ENCODE data around the gene PTPRJ.
A peak's percentile ranks its signal among the peaks of the same experiment; 100 is the strongest.

DNA sequence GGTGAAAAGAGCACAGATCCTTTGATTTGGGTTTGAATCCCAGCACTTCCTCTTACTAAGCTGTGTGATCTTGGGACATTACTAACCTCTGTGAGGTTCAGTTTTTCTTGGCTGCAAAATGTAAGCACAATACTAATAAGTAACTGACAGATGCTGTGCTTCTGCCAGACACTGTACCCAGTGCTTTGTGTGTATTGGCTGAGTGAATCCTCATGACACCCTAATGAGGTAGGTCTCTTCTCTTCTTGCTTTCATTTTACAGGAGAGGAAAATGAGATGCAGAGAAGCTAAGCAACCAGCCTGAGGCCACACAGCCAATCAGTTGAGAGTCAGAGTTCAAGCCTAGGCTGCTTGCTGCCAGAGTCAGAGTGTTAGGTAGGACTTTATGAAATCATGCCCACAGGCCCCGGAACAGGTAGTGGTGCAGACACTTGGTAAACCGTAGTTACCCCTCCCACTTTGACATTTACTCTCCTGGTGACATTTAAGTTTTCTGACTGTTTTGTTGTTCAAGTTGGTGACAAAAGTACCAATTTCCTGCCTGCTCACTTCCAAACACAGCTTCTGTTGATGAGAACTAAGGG lies 21.2 kb downstream of the PTPRJ start:
- TF ChIP-seq, protein P1, sequence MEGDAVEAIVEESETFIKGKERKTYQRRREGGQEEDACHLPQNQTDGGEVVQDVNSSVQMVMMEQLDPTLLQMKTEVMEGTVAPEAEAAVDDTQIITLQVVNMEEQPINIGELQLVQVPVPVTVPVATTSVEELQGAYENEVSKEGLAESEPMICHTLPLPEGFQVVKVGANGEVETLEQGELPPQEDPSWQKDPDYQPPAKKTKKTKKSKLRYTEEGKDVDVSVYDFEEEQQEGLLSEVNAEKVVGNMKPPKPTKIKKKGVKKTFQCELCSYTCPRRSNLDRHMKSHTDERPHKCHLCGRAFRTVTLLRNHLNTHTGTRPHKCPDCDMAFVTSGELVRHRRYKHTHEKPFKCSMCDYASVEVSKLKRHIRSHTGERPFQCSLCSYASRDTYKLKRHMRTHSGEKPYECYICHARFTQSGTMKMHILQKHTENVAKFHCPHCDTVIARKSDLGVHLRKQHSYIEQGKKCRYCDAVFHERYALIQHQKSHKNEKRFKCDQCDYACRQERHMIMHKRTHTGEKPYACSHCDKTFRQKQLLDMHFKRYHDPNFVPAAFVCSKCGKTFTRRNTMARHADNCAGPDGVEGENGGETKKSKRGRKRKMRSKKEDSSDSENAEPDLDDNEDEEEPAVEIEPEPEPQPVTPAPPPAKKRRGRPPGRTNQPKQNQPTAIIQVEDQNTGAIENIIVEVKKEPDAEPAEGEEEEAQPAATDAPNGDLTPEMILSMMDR (conservative IDR thresholded peaks at IDR 0.05; ENCODE audit: low read depth, low read length): no peak
- no peak for TF ChIP-seq POLR2A (IDR thresholded peaks at IDR 0.05; ENCODE audit: low read depth, low read length)
- TF ChIP-seq, protein P2, sequence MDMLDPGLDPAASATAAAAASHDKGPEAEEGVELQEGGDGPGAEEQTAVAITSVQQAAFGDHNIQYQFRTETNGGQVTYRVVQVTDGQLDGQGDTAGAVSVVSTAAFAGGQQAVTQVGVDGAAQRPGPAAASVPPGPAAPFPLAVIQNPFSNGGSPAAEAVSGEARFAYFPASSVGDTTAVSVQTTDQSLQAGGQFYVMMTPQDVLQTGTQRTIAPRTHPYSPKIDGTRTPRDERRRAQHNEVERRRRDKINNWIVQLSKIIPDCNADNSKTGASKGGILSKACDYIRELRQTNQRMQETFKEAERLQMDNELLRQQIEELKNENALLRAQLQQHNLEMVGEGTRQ (IDR thresholded peaks at IDR 0.05; ENCODE audit: low read depth, low read length): 0 out of 2 replicates have a peak, but pooled peaks have one; percentile 40
